Stimulated activated CD4-positive, alpha-beta T cell treated with anti-CD3 and anti-CD28 coated beads, Interleukin-2, amount 100 ng/mL, for 4 hours (primary cell): Measurements from ENCODE around the gene HABP2.

Source experiments
- DNase-seq: peaks from one replicate; pipeline ENCODE4 v3.0.0-alpha.2; 2020; ENCODE audit warnings: low read depth

The HABP2 gene

DNA sequence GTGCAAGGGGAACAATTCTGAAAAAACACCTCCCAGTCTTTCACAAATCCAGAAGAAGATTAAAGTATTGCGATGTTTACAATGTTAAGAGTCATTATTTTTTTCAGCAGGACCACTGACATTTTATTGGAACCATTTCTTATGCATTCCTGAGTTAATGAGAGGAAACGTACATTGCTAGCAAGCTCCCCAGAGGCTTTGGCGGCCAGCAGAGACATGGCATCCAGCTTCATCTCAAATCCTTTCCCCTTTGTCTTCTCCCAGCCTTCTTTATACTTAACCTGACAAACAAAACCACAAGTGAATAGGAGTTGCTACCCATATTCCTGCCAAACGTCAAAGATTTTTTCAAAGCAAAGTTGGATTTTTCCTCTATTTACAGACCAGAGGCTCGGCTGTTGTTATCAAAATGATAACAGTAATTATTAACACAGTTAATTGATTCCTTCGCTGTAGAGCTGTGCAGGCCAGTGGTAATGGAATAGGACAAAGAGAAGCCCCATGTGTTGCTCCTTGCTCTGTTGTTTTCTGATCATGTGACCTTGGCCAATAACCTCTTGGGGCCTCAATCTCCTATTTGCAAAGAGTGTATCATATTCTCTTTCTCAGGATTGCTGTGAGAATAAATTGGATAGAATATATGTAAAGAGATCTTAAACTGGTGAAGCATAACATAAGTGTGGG is 79.0 kb downstream of the HABP2 start:
- no peak for DNase-seq
